Gastrocnemius medialis (tissue), 4 donors: Measurements from ENCODE around the gene FNDC10.

Source experiments
- POLR2A ChIP-seq, 2 donors: fragments of 450-650 bp; IDR thresholded peaks; one replicate each; pipeline ENCODE4 v1.6.1; 2017; ENCODE audit warnings: antibody characterized with exemption in 2 of 2, mild to moderate bottlenecking in 2 of 2, moderate library complexity in 2 of 2
- TF ChIP-seq, protein P1 (sequence below), 5 experiments: fragments of 450-650 bp in 3 of 5; fragments of 200-600 bp in 2 of 5; sonication (generic) in 2 of 5; IDR thresholded peaks in 4 of 5; conservative IDR thresholded peaks in 1 of 5; 1 replicate in 4 of 5; 2 replicates in 1 of 5; pipeline ENCODE4 v1.5.1; 2016 to 2019; ENCODE audit warnings: antibody characterized with exemption in 5 of 5, mild to moderate bottlenecking in 3 of 5, moderate library complexity in 3 of 5

DNA sequence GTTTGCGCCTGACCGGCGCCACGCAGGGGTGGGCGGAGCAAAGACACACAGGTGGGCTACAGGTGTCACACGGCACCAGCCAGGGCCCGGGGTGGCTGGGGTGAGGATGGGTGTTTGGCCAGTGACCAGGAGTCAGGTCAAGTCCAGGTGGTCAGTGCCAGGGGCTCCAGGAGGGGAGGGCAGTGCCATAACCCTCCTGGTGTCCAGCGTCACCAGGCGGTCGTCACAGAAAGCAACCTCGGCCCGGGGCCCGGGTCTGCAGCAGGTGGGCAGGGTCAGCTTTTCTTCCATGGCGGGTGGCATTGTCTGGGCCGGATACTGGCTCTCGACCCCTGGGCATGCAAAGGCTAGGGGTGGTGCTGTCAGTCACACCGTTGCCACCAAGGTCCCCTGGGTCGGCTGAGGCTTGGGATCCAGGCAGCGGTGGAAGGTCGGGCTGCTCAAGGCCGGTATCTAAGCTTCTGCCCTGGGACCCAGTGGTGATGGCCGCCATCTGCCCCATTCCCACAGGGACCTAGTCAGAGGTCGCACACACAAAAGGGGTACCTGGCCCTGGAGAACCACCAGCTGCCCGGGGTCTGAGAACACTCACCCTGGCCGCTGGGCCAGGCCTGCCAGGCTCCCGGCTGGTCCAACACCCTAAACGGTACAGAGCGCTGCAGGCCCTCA is 1.8 kb downstream of the FNDC10 start:
- TF ChIP-seq, protein P1, sequence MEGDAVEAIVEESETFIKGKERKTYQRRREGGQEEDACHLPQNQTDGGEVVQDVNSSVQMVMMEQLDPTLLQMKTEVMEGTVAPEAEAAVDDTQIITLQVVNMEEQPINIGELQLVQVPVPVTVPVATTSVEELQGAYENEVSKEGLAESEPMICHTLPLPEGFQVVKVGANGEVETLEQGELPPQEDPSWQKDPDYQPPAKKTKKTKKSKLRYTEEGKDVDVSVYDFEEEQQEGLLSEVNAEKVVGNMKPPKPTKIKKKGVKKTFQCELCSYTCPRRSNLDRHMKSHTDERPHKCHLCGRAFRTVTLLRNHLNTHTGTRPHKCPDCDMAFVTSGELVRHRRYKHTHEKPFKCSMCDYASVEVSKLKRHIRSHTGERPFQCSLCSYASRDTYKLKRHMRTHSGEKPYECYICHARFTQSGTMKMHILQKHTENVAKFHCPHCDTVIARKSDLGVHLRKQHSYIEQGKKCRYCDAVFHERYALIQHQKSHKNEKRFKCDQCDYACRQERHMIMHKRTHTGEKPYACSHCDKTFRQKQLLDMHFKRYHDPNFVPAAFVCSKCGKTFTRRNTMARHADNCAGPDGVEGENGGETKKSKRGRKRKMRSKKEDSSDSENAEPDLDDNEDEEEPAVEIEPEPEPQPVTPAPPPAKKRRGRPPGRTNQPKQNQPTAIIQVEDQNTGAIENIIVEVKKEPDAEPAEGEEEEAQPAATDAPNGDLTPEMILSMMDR (IDR thresholded peaks at IDR 0.05 in 4 of 5, conservative IDR thresholded peaks at IDR 0.05 in 1 of 5): no peak
- no peak for TF ChIP-seq POLR2A (IDR thresholded peaks at IDR 0.05)
